Upper lobe of left lung (tissue), 6 donors: ENCODE data around the gene EFNB1. TPM values are rescaled to one million over a fixed set of nuclear protein-coding genes. Genes with fewer than 3 reads are reported as not detected.

Source experiments
- ATAC-seq, 2 donors: fragments of 200-7000 bp; cut with Tn5 transposase; one replicate each; pipeline ENCODE4 v1.9.1; 2022; ENCODE audit warnings: mild to moderate bottlenecking in 2 of 2, moderate library complexity in 2 of 2; ENCODE audit not compliant: low FRiP score in 2 of 2
- DNase-seq, 2 donors: peaks; one replicate each; pipeline ENCODE4 v3.0.0-alpha.2; 2019 to 2020
- H3K27ac ChIP-seq, 4 donors: fragments of 200-600 bp; sonication (generic); one replicate each; pipeline ENCODE4 v1.5.1; 2016 to 2019
- H3K27me3 ChIP-seq, 4 donors: fragments of 200-600 bp; sonication (generic); one replicate each; pipeline ENCODE4 v1.5.1; 2017 to 2019
- H3K36me3 ChIP-seq, 4 donors: fragments of 200-600 bp; sonication (generic); one replicate each; pipeline ENCODE4 v1.5.1; 2016 to 2019
- H3K4me1 ChIP-seq, 4 donors: fragments of 200-600 bp; sonication (generic); one replicate each; pipeline ENCODE4 v1.5.1; 2018 to 2019
- H3K4me3 ChIP-seq, 4 donors: fragments of 200-600 bp; sonication (generic); one replicate each; pipeline ENCODE4 v1.5.1; 2017 to 2019; ENCODE audit warnings: mild to moderate bottlenecking in 2 of 4, moderate library complexity in 1 of 4
- H3K9me3 ChIP-seq, 4 donors: fragments of 200-600 bp; sonication (generic); one replicate each; pipeline ENCODE4 v1.5.1; 2018 to 2019
- CTCF ChIP-seq, 6 experiments: fragments of 450-650 bp in 4 of 6; fragments of 200-600 bp in 2 of 6; sonication (generic) in 2 of 6; IDR thresholded peaks; one replicate each; pipeline ENCODE4 v1.5.1; 2016 to 2019; ENCODE audit warnings: antibody characterized with exemption in 6 of 6
- EP300 ChIP-seq, 4 donors: sonication (generic); formaldehyde crosslinking; IDR thresholded peaks; one replicate each; pipeline ENCODE4 v1.5.1; 2017; ENCODE audit warnings: antibody characterized with exemption in 4 of 4, control low read depth in 2 of 4
- POLR2A ChIP-seq, 4 donors: fragments of 450-650 bp; IDR thresholded peaks; one replicate each; pipeline ENCODE4 v1.5.1; 2016 to 2017; ENCODE audit warnings: antibody characterized with exemption in 4 of 4, mild to moderate bottlenecking in 2 of 4
- POLR2AphosphoS5 ChIP-seq, 2 donors: sonication (generic); formaldehyde crosslinking; IDR thresholded peaks; one replicate each; pipeline ENCODE4 v1.5.1; 2017; ENCODE audit warnings: antibody characterized with exemption in 2 of 2
- WGBS, 2 donors: methylation state at CpG; one replicate each; pipeline ENCODE4 v1.1.5; 2017 to 2018; 5-methylcytosine and 5-hydroxymethylcytosine counted together
- total RNA-seq, 6 donors: library from RNA; depleted of rRNA in 4 of 6; stranded (reverse); fragments of >200 nt in 4 of 6; gene quantifications; one replicate each; pipeline versions ENCODE4 v1.1.0 to v1.2.1, GENCODE V29; 2016 to 2021
- donor health status: DM: no; HTN: no; CAD: no; lungs with moderate emphysema.
- donor health status: DM: no; HTN: yes; CAD: no; lungs with severe emphysema.

EFNB1 gene
- total RNA-seq, 6 donors from 2014 or later, result 17.8 to 74.7 (median 40.0) TPM

DNA sequence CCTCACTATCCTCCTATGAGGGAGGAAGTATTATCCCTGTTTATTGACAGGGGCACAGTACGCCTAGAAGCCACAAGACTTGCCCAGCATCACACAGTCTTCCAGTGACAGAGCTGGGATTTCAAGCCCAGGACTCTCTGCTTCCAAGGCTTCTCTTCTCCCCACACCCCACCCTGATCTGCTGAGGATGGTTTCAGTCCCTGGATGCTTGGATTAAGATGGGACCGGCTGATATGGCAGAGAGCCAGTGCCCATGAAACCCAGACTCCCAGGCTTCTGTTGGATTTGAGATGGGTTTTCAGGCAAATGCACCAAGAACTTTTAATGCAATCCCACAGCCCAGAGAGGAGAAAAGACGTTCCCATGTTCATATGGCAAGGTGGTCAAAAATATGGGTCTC lies 23.2 kb downstream of the EFNB1 start:
- DNase-seq (no peak), ATAC-seq (no peak)
- TF ChIP-seq POLR2A (IDR thresholded peaks at IDR 0.05) (no peak), POLR2AphosphoS5 (IDR thresholded peaks at IDR 0.05) (no peak), EP300 (IDR thresholded peaks at IDR 0.05) (no peak), CTCF (IDR thresholded peaks at IDR 0.05) (no peak)
- Histone ChIP-seq H3K27ac (no peak overlapping the region), H3K4me3 (no peak overlapping the region), H3K36me3 (no peaks in the 10 kb centered on the region), H3K4me1 (no peaks in the 10 kb centered on the region), H3K9me3 (no peaks in the 10 kb centered on the region), H3K27me3 (no peaks in the 10 kb centered on the region)
- 80 to 90% methylated on average over 2 to 3 of the region's 3 CpGs for WGBS, 2 donors

DNA sequence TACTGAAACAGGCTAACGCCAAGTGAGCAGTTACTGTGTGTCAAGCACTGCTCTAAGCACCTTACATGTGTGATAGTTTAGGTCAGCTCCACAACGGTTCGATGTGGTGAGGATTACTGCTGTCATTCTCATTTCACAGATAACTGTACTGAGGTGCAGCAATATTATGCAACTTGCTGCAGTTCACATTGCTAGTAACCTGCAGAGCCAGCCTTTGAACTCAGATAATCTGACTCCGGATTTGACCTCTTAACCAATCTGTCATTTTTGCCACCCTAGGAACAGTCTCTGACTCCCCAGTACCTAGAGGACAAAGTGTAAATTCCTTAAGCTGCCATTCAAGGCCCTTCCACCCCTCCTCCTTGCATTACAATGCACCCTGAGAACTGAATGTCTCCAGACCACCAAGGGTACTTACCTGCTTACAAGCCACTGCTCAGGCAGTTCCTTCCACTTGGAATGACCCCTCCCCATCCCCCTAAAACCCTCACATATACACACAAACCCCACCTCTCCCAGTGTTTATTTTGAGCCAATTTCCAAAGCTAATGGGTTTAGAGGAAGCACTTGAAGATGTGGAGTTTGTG lies 24.9 kb downstream of the EFNB1 start:
- H3K9me3 ChIP-seq, result no peaks in the 10 kb centered on the region
- TF ChIP-seq EP300 (IDR thresholded peaks at IDR 0.05) (no peak), POLR2A (IDR thresholded peaks at IDR 0.05) (no peak), CTCF (IDR thresholded peaks at IDR 0.05) (no peak), POLR2AphosphoS5 (IDR thresholded peaks at IDR 0.05) (no peak)
- H3K27ac ChIP-seq, result no peak overlapping the region
- H3K4me3 ChIP-seq, result no peak overlapping the region
- 68 to 71% methylated on average over 1 to 4 of the region's 4 CpGs for WGBS, 2 donors
- H3K36me3 ChIP-seq, result no peaks in the 10 kb centered on the region
- DNase-seq, result no peak
- H3K27me3 ChIP-seq, result no peaks in the 10 kb centered on the region
- no peak for ATAC-seq
- no peaks in the 10 kb centered on the region for H3K4me1 ChIP-seq

GRCh38 chrX:68865300-68865699 lies 36.5 kb downstream of the EFNB1 start:
- Histone ChIP-seq H3K4me3 (no peak overlapping the region), H3K27ac (no peak overlapping the region), H3K9me3 (no peaks in the 10 kb centered on the region), H3K4me1 (no peaks in the 10 kb centered on the region), H3K27me3 (no peaks in the 10 kb centered on the region), H3K36me3 (no peaks in the 10 kb centered on the region)
- 84% methylated on average over 2 of the region's 2 CpGs; no CpG with 5 or more reads in 1 of the 2 donors for WGBS, 2 donors
- no peak for TF ChIP-seq POLR2A (IDR thresholded peaks at IDR 0.05)
- TF ChIP-seq CTCF (IDR thresholded peaks at IDR 0.05), result no peak
- no peak for TF ChIP-seq EP300 (IDR thresholded peaks at IDR 0.05)
- no peak for TF ChIP-seq POLR2AphosphoS5 (IDR thresholded peaks at IDR 0.05)
- DNase-seq (no peak), ATAC-seq (peak in 1 of 2 donors; percentile 44)

DNA sequence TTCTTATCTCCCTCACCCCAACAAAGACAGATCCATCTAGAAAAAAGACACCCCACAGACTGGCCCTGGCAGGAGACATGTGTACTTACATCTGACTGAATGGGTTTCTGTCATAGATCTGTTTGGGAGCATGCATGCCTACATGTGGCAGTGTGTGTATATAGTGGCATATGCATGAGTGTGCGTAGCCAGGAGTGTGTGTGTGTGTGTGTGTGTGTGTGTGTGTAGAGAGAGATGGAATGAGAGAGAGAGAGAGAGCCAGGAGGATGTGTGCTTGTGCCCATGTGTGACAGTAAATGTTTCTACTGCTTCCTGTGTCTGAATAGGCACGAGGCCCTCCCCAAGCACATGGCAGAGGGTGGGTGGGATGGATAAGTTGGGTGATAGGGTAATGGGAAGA lies 37.1 kb downstream of the EFNB1 start:
- Histone ChIP-seq H3K36me3 (no peaks in the 10 kb centered on the region), H3K4me1 (no peaks in the 10 kb centered on the region), H3K9me3 (no peaks in the 10 kb centered on the region), H3K4me3 (no peak overlapping the region), H3K27ac (no peak overlapping the region), H3K27me3 (no peaks in the 10 kb centered on the region)
- TF ChIP-seq POLR2A (IDR thresholded peaks at IDR 0.05) (no peak), EP300 (IDR thresholded peaks at IDR 0.05) (no peak), CTCF (IDR thresholded peaks at IDR 0.05) (no peak), POLR2AphosphoS5 (IDR thresholded peaks at IDR 0.05) (no peak)
- DNase-seq, result no peak
- WGBS, 2 donors, result 75 to 92% methylated on average over 2 of the region's 2 CpGs
- no peak for ATAC-seq

DNA sequence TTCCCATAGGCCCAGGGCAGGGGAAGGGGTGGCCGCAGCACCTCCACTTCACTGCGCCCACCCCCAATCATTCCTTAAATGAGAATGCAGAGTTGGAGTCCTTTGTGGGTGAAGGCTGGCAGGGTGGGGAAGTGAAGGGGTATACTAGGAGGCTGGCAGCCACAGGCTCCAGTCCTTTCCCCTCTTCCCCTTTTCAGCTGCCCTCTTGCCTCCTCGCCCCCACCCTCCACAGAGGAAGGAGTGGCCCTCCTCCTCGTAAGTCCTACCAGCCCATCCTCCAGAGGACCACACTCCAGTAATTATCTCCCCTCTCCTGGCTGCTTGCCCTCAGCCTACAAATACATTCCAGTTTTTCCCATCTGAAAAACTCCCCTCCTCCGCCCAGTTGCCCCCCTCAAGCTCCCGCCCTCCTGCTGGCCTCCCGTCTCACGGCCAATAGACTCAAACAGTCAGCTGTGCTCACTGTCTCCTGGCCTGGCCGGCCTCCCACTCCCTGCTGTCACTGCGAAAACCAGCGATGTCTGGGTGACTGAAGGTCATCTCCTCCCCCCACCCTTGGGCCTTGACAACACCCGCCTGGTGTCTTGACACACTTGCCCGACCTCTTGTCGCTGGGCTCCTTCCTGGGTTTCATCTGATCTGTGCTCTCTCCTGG lies 38.8 kb downstream of the EFNB1 start:
- DNase-seq, result no peak
- Histone ChIP-seq H3K4me3 (no peak overlapping the region), H3K9me3 (no peaks in the 10 kb centered on the region), H3K4me1 (no peaks in the 10 kb centered on the region), H3K36me3 (no peaks in the 10 kb centered on the region), H3K27me3 (no peaks in the 10 kb centered on the region), H3K27ac (no peak overlapping the region)
- TF ChIP-seq POLR2AphosphoS5 (IDR thresholded peaks at IDR 0.05) (no peak), POLR2A (IDR thresholded peaks at IDR 0.05) (no peak), CTCF (IDR thresholded peaks at IDR 0.05) (no peak), EP300 (IDR thresholded peaks at IDR 0.05) (no peak)
- peak in 1 of 2 donors; percentile 29 for ATAC-seq
- WGBS, 2 donors, result 71 to 76% methylated on average over 13 to 14 of the region's 14 CpGs
